NCI-H524 treated with DMSO at 0.1 percent for 48 hours (cell line): ENCODE measurements around the gene UBE2V1.
"Not testable (repeated sequence)": the region's sequence is repeated elsewhere in the genome, so short reads cannot be mapped to it uniquely, and the experiment has no call there.

Source experiments
- DNase-seq: peaks from one replicate; lab custom pipeline; 2025; lab: John Stamatoyannopoulos, UW

UBE2V1 gene

GRCh38 chr20:50094522-50094921, 18.4 kb downstream of the UBE2V1 start:
- no peak for DNase-seq

GRCh38 chr20:50093240-50093639, 19.7 kb downstream of the UBE2V1 start:
- DNase-seq: no peak

GRCh38 chr20:50092436-50092835, 20.5 kb downstream of the UBE2V1 start:
- no peak for DNase-seq

- DNase-seq: no peak
Observed at GRCh38 chr20:50089787-50090177, 23.2 kb downstream of the UBE2V1 start.

GRCh38 chr20:50089140-50089786, 23.7 kb downstream of the UBE2V1 start:
- no peak for DNase-seq

- no peak for DNase-seq
Observed at GRCh38 chr20:50088022-50088421, 24.9 kb downstream of the UBE2V1 start.

GRCh38 chr20:50085481-50086365, 27.2 kb downstream of the UBE2V1 start:
- DNase-seq: peak; percentile 12

- DNase-seq: no peak
Observed at GRCh38 chr20:50085146-50085480, 27.8 kb downstream of the UBE2V1 start.

GRCh38 chr20:50083034-50083433, 29.9 kb downstream of the UBE2V1 start:
- DNase-seq: no peak

- DNase-seq: not testable (repeated sequence)
Observed at GRCh38 chr20:50082056-50082455, 30.9 kb downstream of the UBE2V1 start.

- DNase-seq: no peak
Observed at GRCh38 chr20:50077818-50078601, 34.9 kb downstream of the UBE2V1 start.

GRCh38 chr20:50073500-50073899, 39.5 kb downstream of the UBE2V1 start:
- DNase-seq: no peak

- peak; percentile 18 for DNase-seq
Observed at GRCh38 chr20:50071039-50071888, 41.7 kb downstream of the UBE2V1 start.

- no peak for DNase-seq
Observed at GRCh38 chr20:50070361-50070760, 42.6 kb downstream of the UBE2V1 start.

GRCh38 chr20:50068041-50068651, 44.8 kb downstream of the UBE2V1 start:
- DNase-seq: peak; percentile 15

GRCh38 chr20:50067461-50067860, 45.5 kb downstream of the UBE2V1 start:
- no peak for DNase-seq

GRCh38 chr20:50067018-50067417, 45.9 kb downstream of the UBE2V1 start:
- DNase-seq: no peak

- DNase-seq: no peak
Observed at GRCh38 chr20:50066161-50066834, 46.7 kb downstream of the UBE2V1 start.

- DNase-seq: no peak
Observed at GRCh38 chr20:50065325-50065615, 47.7 kb downstream of the UBE2V1 start.

GRCh38 chr20:50063763-50064162, 49.2 kb downstream of the UBE2V1 start:
- not testable (repeated sequence) for DNase-seq
